T-helper 17 cell (primary cell): Measurements from ENCODE around the gene ARID3C. TPM values are rescaled to one million over a fixed set of nuclear protein-coding genes. Genes with fewer than 3 reads are reported as not detected.

Experiments used
- total RNA-seq, 4 donors: library from RNA in 2 of 4; stranded (reverse) in 2 of 4; gene quantifications; one replicate each; pipeline ENCODE4 v1.2.3 and lab custom pipeline; 2022 to 2026

ARID3C gene
- total RNA-seq, 2 donors from 2014 or later: 0.27 TPM; not detected in 1

Other genes with a start within 250 kb of the ARID3C start
- gene FAM219A, start 170.5 kb downstream of the ARID3C start, total RNA-seq: 10 to 100 TPM; 12.3 to 13.4 TPM
- not detected for gene DNAI1, start 170.3 kb downstream of the ARID3C start, total RNA-seq
- gene ENHO, start 106.1 kb downstream of the ARID3C start, total RNA-seq: 1 to 10 TPM in 1 of 2 donors, not detected in 1; 1.4 TPM
- gene CNTFR, start 39.3 kb downstream of the ARID3C start, total RNA-seq: not detected
- 1 to 10 TPM; 8.3 to 9.0 TPM for gene RPP25L, start 17.0 kb downstream of the ARID3C start, total RNA-seq
- 10 to 100 TPM; 76.4 to 82.4 TPM for gene DCTN3, start 8.6 kb downstream of the ARID3C start, total RNA-seq
- gene SIGMAR1, start 8.7 kb upstream of the ARID3C start, total RNA-seq: 10 to 100 TPM; 30.2 to 39.4 TPM
- gene GALT, start 17.6 kb upstream of the ARID3C start, total RNA-seq: 100 to 1,000 TPM; 155 to 208 TPM
- gene IL11RA, start 23.1 kb upstream of the ARID3C start, total RNA-seq: 100 to 1,000 TPM; 168 to 195 TPM
- gene CCL27, start 33.6 kb upstream of the ARID3C start, total RNA-seq: not detected
- not detected for gene CCL19, start 62.2 kb upstream of the ARID3C start, total RNA-seq
- gene CCL21, start 81.1 kb upstream of the ARID3C start, total RNA-seq: not detected